ENCODE data around the gene UACA. TPM values are rescaled to one million over a fixed set of nuclear protein-coding genes. Genes with fewer than 3 reads are reported as not detected.
"Not testable (repeated sequence)": the region's sequence is repeated elsewhere in the genome, so short reads cannot be mapped to it uniquely, and the experiment has no call there.

UACA gene
- 1 to 10 TPM in 2 of 5 experiments, under 1 TPM in 3; 0.14 to 2.1 (median 0.46) TPM for total RNA-seq
- polyA plus RNA-seq, result under 1 TPM in 1 of 2 donors, not detected in 1; 0.38 TPM
- 2.7 reads per million, percentile 14 among the genes with 10 or more reads in this experiment for total RNA-seq

- Histone ChIP-seq H3K27me3 (ENCODE audit: control insufficient read depth in 2 of 2, insufficient read depth in 2 of 2, low read length in 2 of 2) (peaks cover 7 to 23% of the 10 kb centered on the region in 2 donors), H3K27ac (ENCODE audit: low read depth, low read length) (no peak within 1 kb of the TSS), H3K9me3 (ENCODE audit: control insufficient read depth in 2 of 3, low read length in 3 of 3) (no peaks in the 10 kb centered on the region), H3K36me3 (ENCODE audit: control insufficient read depth in 2 of 3, insufficient read depth in 3 of 3, low read length in 3 of 3) (no peaks in the 10 kb centered on the region), H3K4me1 (ENCODE audit: control insufficient read depth in 2 of 2, insufficient read depth in 2 of 2, low read length in 2 of 2) (peaks cover 6 to 18% of the 10 kb centered on the region in 2 donors), H3K4me3 (ENCODE audit: low read length) (peak within 1 kb of the TSS; percentile 60)
- peaks cover 0 to 3% (median 0%) of the 10 kb centered on the region in 11 donors for H3K9me3 Mint-ChIP-seq
- CTCF ChIA-PET, result no interaction called here
- peaks cover 5 to 25% (median 20%) of the 10 kb centered on the region in 7 donors for H3K4me1 Mint-ChIP-seq
- peak within 1 kb of the TSS in 5 of 9 donors; percentile 3 to 78 (median 68) for H3K27ac Mint-ChIP-seq
- POLR2A ChIA-PET, result no interaction called here
- intact Hi-C loops (cut with micrococcal nuclease), result no loop called here
- peak; percentile 98 for ATAC-seq
- no peaks in the 10 kb centered on the region for H3K36me3 Mint-ChIP-seq
- H3K27me3 Mint-ChIP-seq, result peaks cover 39 to 68% (median 46%) of the 10 kb centered on the region in 5 donors
- DNase-seq, result peak; percentile 45 to 81 (median 59)
- peak within 1 kb of the TSS; percentile 81 to 97 (median 90) for H3K4me3 Mint-ChIP-seq
These were observed at the start of gene UACA for GRCh38 chr15:70763120-70763949. Gene UACA, minus strand, starts transcription at chr15:70763558. Its CDS starts 151 bp downstream, at chr15:70763407.

GRCh38 chr15:70812827-70813364, 49.5 kb upstream of the UACA start:
- Histone ChIP-seq H3K9me3 (ENCODE audit: control insufficient read depth in 2 of 3, low read length in 3 of 3) (no peaks in the 10 kb centered on the region), H3K4me3 (ENCODE audit: low read length) (no peak overlapping the region), H3K27me3 (ENCODE audit: control insufficient read depth in 2 of 2, insufficient read depth in 2 of 2, low read length in 2 of 2) (no peaks in the 10 kb centered on the region), H3K4me1 (ENCODE audit: control insufficient read depth in 2 of 2, insufficient read depth in 2 of 2, low read length in 2 of 2) (no peaks in the 10 kb centered on the region), H3K27ac (ENCODE audit: low read depth, low read length) (no peak overlapping the region), H3K36me3 (ENCODE audit: control insufficient read depth in 2 of 3, insufficient read depth in 3 of 3, low read length in 3 of 3) (no peaks in the 10 kb centered on the region)
- Mint-ChIP-seq H3K27me3 (peaks cover 0 to 11% (median 6%) of the 10 kb centered on the region in 5 donors), H3K36me3 (no peaks in the 10 kb centered on the region), H3K4me3 (no peak overlapping the region), H3K9me3 (peaks cover 0 to 1% (median 0%) of the 10 kb centered on the region in 11 donors), H3K27ac (no peak overlapping the region), H3K4me1 (peaks cover 0 to 5% (median 4%) of the 10 kb centered on the region in 7 donors)
- POLR2A ChIA-PET, result no interaction called here
- intact Hi-C loops (cut with micrococcal nuclease), result loop anchor here (1.0 to 5.0 kb wide), 5 partner anchors 134 to 1338 kb away; no protein-coding TSS in a partner anchor
- no peak for ATAC-seq
- CTCF ChIA-PET, result interaction anchor here (0.5 to 2.0 kb wide), 6 partner anchors 10 to 1338 kb away, joined by 3 to 6 read pairs (median 3); no protein-coding TSS in a partner anchor
- DNase-seq, result no peak

- intact Hi-C loops (cut with micrococcal nuclease), result loop anchor here in 1 of 2 donors (5.0 kb wide), 1 partner anchor 1334 kb away; no protein-coding TSS in a partner anchor
- no peak overlapping the region for H3K27ac Mint-ChIP-seq
- POLR2A ChIA-PET, result no interaction called here
These were observed 47.7 kb upstream of the UACA start for GRCh38 chr15:70810916-70811578.

GRCh38 chr15:70806992-70807712, 43.8 kb upstream of the UACA start:
- Mint-ChIP-seq H3K9me3 (peaks cover 0 to 4% (median 0%) of the 10 kb centered on the region in 11 donors), H3K27me3 (peaks cover 0 to 9% (median 6%) of the 10 kb centered on the region in 5 donors), H3K4me3 (no peak overlapping the region), H3K36me3 (no peaks in the 10 kb centered on the region), H3K4me1 (peaks cover 0 to 12% (median 8%) of the 10 kb centered on the region in 7 donors), H3K27ac (no peak overlapping the region)
- no peak overlapping the region for H3K4me3 ChIP-seq (ENCODE audit: low read length)
- CTCF ChIA-PET, result interaction anchor here (0.7 kb wide), 1 partner anchor 31 kb away, joined by 3 read pairs; no protein-coding TSS in a partner anchor
- H3K4me1 ChIP-seq (ENCODE audit: control insufficient read depth in 2 of 2, insufficient read depth in 2 of 2, low read length in 2 of 2), result no peaks in the 10 kb centered on the region
- intact Hi-C loops (cut with micrococcal nuclease), result no loop called here
- DNase-seq (no peak), ATAC-seq (peak; percentile 59)
- H3K27ac ChIP-seq (ENCODE audit: low read depth, low read length), result no peak overlapping the region
- POLR2A ChIA-PET, result no interaction called here
- H3K9me3 ChIP-seq (ENCODE audit: control insufficient read depth in 2 of 3, low read length in 3 of 3), result no peaks in the 10 kb centered on the region
- no peaks in the 10 kb centered on the region for H3K27me3 ChIP-seq (ENCODE audit: control insufficient read depth in 2 of 2, insufficient read depth in 2 of 2, low read length in 2 of 2)
- no peaks in the 10 kb centered on the region for H3K36me3 ChIP-seq (ENCODE audit: control insufficient read depth in 2 of 3, insufficient read depth in 3 of 3, low read length in 3 of 3)

More at GRCh38 chr15:70810916-70811578, 47.7 kb upstream of the UACA start:
- Histone ChIP-seq H3K27ac (ENCODE audit: low read depth, low read length) (no peak overlapping the region), H3K27me3 (ENCODE audit: control insufficient read depth in 2 of 2, insufficient read depth in 2 of 2, low read length in 2 of 2) (no peaks in the 10 kb centered on the region), H3K36me3 (ENCODE audit: control insufficient read depth in 2 of 3, insufficient read depth in 3 of 3, low read length in 3 of 3) (no peaks in the 10 kb centered on the region), H3K9me3 (ENCODE audit: control insufficient read depth in 2 of 3, low read length in 3 of 3) (no peaks in the 10 kb centered on the region), H3K4me1 (ENCODE audit: control insufficient read depth in 2 of 2, insufficient read depth in 2 of 2, low read length in 2 of 2) (no peaks in the 10 kb centered on the region), H3K4me3 (ENCODE audit: low read length) (no peak overlapping the region)
- Mint-ChIP-seq H3K4me1 (peaks cover 0 to 13% (median 9%) of the 10 kb centered on the region in 7 donors), H3K4me3 (no peak overlapping the region), H3K9me3 (peaks cover 0 to 4% (median 0%) of the 10 kb centered on the region in 11 donors), H3K36me3 (no peaks in the 10 kb centered on the region), H3K27me3 (peaks cover 0 to 11% (median 6%) of the 10 kb centered on the region in 5 donors)
- DNase-seq (no peak), ATAC-seq (no peak)
- CTCF ChIA-PET, result interaction anchor here (0.9 to 2.0 kb wide), 7 partner anchors 11 to 1334 kb away, joined by 3 to 5 read pairs (median 3); no protein-coding TSS in a partner anchor

- H3K36me3 Mint-ChIP-seq; CTCF ChIA-PET; ATAC-seq; H3K27ac ChIP-seq (ENCODE audit: low read depth, low read length); POLR2A ChIA-PET; DNase-seq; H3K4me1 ChIP-seq (ENCODE audit: control insufficient read depth in 2 of 2, insufficient read depth in 2 of 2, low read length in 2 of 2); H3K27me3 Mint-ChIP-seq; H3K4me3 Mint-ChIP-seq; H3K27ac Mint-ChIP-seq; H3K36me3 ChIP-seq (ENCODE audit: control insufficient read depth in 2 of 3, insufficient read depth in 3 of 3, low read length in 3 of 3); intact Hi-C loops (cut with micrococcal nuclease); H3K27me3 ChIP-seq (ENCODE audit: control insufficient read depth in 2 of 2, insufficient read depth in 2 of 2, low read length in 2 of 2); H3K4me3 ChIP-seq (ENCODE audit: low read length); H3K9me3 Mint-ChIP-seq; H3K9me3 ChIP-seq (ENCODE audit: control insufficient read depth in 2 of 3, low read length in 3 of 3): not testable (repeated sequence)
- peaks cover 0 to 12% (median 5%) of the 10 kb centered on the region in 7 donors for H3K4me1 Mint-ChIP-seq
These were observed 41.0 kb upstream of the UACA start for GRCh38 chr15:70804388-70804787.

GRCh38 chr15:70802629-70803028, 39.3 kb upstream of the UACA start:
- Histone ChIP-seq H3K9me3 (ENCODE audit: control insufficient read depth in 2 of 3, low read length in 3 of 3) (no peaks in the 10 kb centered on the region), H3K27me3 (ENCODE audit: control insufficient read depth in 2 of 2, insufficient read depth in 2 of 2, low read length in 2 of 2) (no peaks in the 10 kb centered on the region), H3K4me1 (ENCODE audit: control insufficient read depth in 2 of 2, insufficient read depth in 2 of 2, low read length in 2 of 2) (no peaks in the 10 kb centered on the region), H3K4me3 (ENCODE audit: low read length) (no peak overlapping the region), H3K36me3 (ENCODE audit: control insufficient read depth in 2 of 3, insufficient read depth in 3 of 3, low read length in 3 of 3) (no peaks in the 10 kb centered on the region), H3K27ac (ENCODE audit: low read depth, low read length) (no peak overlapping the region)
- Mint-ChIP-seq H3K36me3 (no peaks in the 10 kb centered on the region), H3K27me3 (peaks cover 0 to 7% (median 0%) of the 10 kb centered on the region in 5 donors), H3K4me1 (peaks cover 0 to 12% (median 5%) of the 10 kb centered on the region in 7 donors), H3K9me3 (peaks cover 0 to 4% (median 0%) of the 10 kb centered on the region in 11 donors), H3K4me3 (no peak overlapping the region), H3K27ac (no peak overlapping the region)
- ChIA-PET CTCF (no interaction called here), POLR2A (no interaction called here)
- DNase-seq, result no peak
- intact Hi-C loops (cut with micrococcal nuclease), result no loop called here
- ATAC-seq, result no peak
